GM12878 (cell line): ENCODE data around the gene COL5A3. TPM values are rescaled to one million over a fixed set of nuclear protein-coding genes. Genes with fewer than 3 reads are reported as not detected.

Experiments
- ATAC-seq: fragments of 200-7000 bp; cut with Tn5 transposase; 3 replicates; pipeline ENCODE4 v1.9.1; 2020; ENCODE audit warnings: mild to moderate bottlenecking, moderate library complexity
- BruUV-seq: library from RNA; stranded (reverse); fragments of 400-500 nt; replicated peaks from 2 replicates; lab custom pipeline; 2021; lab: Mats Ljungman, UMichigan
- CTCF ChIA-PET: fragments of 300-600 bp; sonication (Branson Sonifier 250); formaldehyde crosslinking; extraction: SDS; loops from one replicate; lab custom pipeline; 2021; ENCODE audit warnings: inconsistent platforms; lab: Yijun Ruan, JAX
- POLR2A ChIA-PET: fragments of 350-600 bp; formaldehyde crosslinking; extraction: SDS; loops from one replicate; lab custom pipeline; 2021; ENCODE audit warnings: inconsistent platforms; lab: Charles Lee
- RAD21 ChIA-PET: fragments of 300-600 bp; sonication (Branson Sonifier 250); formaldehyde crosslinking; loops from one replicate; lab custom pipeline; 2023; ENCODE audit warnings: antibody characterized with exemption; ENCODE audit not compliant: unreplicated experiment; lab: Charles Lee
- SMC1A ChIA-PET: fragments of 300-600 bp; sonication (Branson Sonifier 250); formaldehyde crosslinking; loops from one replicate; lab custom pipeline; 2023; ENCODE audit not compliant: unreplicated experiment, uncharacterized antibody; lab: Charles Lee
- DNase-seq: peaks from one replicate; pipeline ENCODE4 v3.0.0-alpha.2; 2011; ENCODE audit warnings: low read depth, low spot score
- FAIRE-seq: peaks from 3 replicates; lab custom pipeline; 2011; peaks lifted over from hg19 to GRCh38; lab: Jason Lieb, UNC
- H2AFZ ChIP-seq: 2 replicates; pipeline ENCODE4 v1.6.0; 2011; ENCODE audit warnings: low read depth, low read length, control low read depth; ENCODE audit not compliant: control insufficient read depth
- H3K27ac ChIP-seq: 2 replicates; pipeline ENCODE4 v1.5.1; 2011; ENCODE audit warnings: control low read depth; ENCODE audit not compliant: control insufficient read depth, insufficient read depth
- H3K27me3 ChIP-seq, 2 experiments: replicated peaks in 1 of 2; 2 replicates each; pipeline versions ENCODE4 v1.6.0 to v1.6.1; 2011; ENCODE audit warnings: low read length in 1 of 2; ENCODE audit not compliant: control insufficient read depth in 2 of 2, insufficient read depth in 2 of 2
- H3K36me3 ChIP-seq, 2 experiments: 2 replicates each; pipeline ENCODE4 v1.5.1; 2011; ENCODE audit warnings: low read length in 1 of 2; ENCODE audit not compliant: control insufficient read depth in 2 of 2, insufficient read depth in 2 of 2
- H3K4me1 ChIP-seq: 2 replicates; pipeline ENCODE4 v1.6.1; 2011; ENCODE audit warnings: mild to moderate bottlenecking, low read length, moderate library complexity, mixed read lengths; ENCODE audit not compliant: control insufficient read depth, insufficient read depth
- H3K4me2 ChIP-seq: 2 replicates; pipeline ENCODE4 v1.6.0; 2011; ENCODE audit warnings: control low read depth; ENCODE audit not compliant: control insufficient read depth, insufficient read depth
- H3K4me3 ChIP-seq: fragments of 200-600 bp; sonication (generic); 2 replicates; pipeline ENCODE4 v1.5.1; 2016
- H3K79me2 ChIP-seq: 2 replicates; pipeline ENCODE4 v1.6.0; 2011; ENCODE audit warnings: low read length; ENCODE audit not compliant: control insufficient read depth, insufficient read depth
- H3K9ac ChIP-seq: 2 replicates; pipeline ENCODE4 v1.8.0; 2011; ENCODE audit warnings: low read length, control low read depth, mixed read lengths; ENCODE audit not compliant: control insufficient read depth, insufficient read depth
- H3K9me3 ChIP-seq: replicated peaks from 3 replicates; pipeline ENCODE4 v1.5.1; 2011; ENCODE audit warnings: mild to moderate bottlenecking, low read length; ENCODE audit not compliant: control insufficient read depth, insufficient read depth
- H4K20me1 ChIP-seq: 2 replicates; pipeline ENCODE4 v1.6.0; 2011; ENCODE audit not compliant: control insufficient read depth, insufficient read depth
- BCLAF1 ChIP-seq: fragments of 450-650 bp; IDR thresholded peaks from 2 replicates; pipeline ENCODE4 v1.6.1; 2017; ENCODE audit warnings: antibody characterized with exemption, mild to moderate bottlenecking, moderate library complexity
- GABPA ChIP-seq: IDR thresholded peaks from 2 replicates; pipeline ENCODE4 v1.6.1; 2014; ENCODE audit warnings: antibody characterized with exemption, low read depth, mild to moderate bottlenecking, inconsistent platforms
- HDAC6 ChIP-seq: fragments of 200-600 bp; sonication (generic); IDR thresholded peaks from one replicate; pipeline ENCODE4 v1.8.0; 2017; ENCODE audit warnings: antibody characterized with exemption; ENCODE audit not compliant: unreplicated experiment
- IKZF1 ChIP-seq: fragments of 450-650 bp; conservative IDR thresholded peaks from 2 replicates; pipeline ENCODE4 v1.6.1; 2017; ENCODE audit warnings: antibody characterized with exemption, mild to moderate bottlenecking
- IRF3 ChIP-seq: fragments of 450-650 bp; IDR thresholded peaks from 2 replicates; pipeline ENCODE4 v1.6.1; 2014; ENCODE audit warnings: mild to moderate bottlenecking
- MTA3 ChIP-seq: IDR thresholded peaks from 2 replicates; pipeline ENCODE4 v1.6.1; 2012; ENCODE audit warnings: low read length, inconsistent platforms, borderline replicate concordance
- NR2C1 ChIP-seq: fragments of 450-650 bp; IDR thresholded peaks from 2 replicates; pipeline ENCODE4 v1.6.1; 2017; ENCODE audit warnings: antibody characterized with exemption, mild to moderate bottlenecking, moderate library complexity
- NR2F1 ChIP-seq: fragments of 450-650 bp; conservative IDR thresholded peaks from 2 replicates; pipeline ENCODE4 v1.6.1; 2017; ENCODE audit warnings: mild to moderate bottlenecking
- PAX5 ChIP-seq: IDR thresholded peaks from 2 replicates; pipeline ENCODE4 v1.6.1; 2011; ENCODE audit warnings: low read depth, low read length, borderline replicate concordance
- REST ChIP-seq: IDR thresholded peaks from 2 replicates; pipeline ENCODE4 v1.6.1; 2012; ENCODE audit warnings: mild to moderate bottlenecking, low read depth, low read length
- SUZ12 ChIP-seq: fragments of 200-600 bp; sonication (generic); IDR thresholded peaks from one replicate; pipeline ENCODE4 v1.6.1; 2018; ENCODE audit warnings: antibody characterized with exemption, mild to moderate bottlenecking; ENCODE audit not compliant: unreplicated experiment
- TBL1XR1 ChIP-seq: IDR thresholded peaks from 2 replicates; pipeline ENCODE4 v1.6.1; 2012; ENCODE audit warnings: low read depth, low read length, improper control_type of control experiment
- WGBS: methylation state at CpG from one replicate; pipeline ENCODE4 v1.1.6; 2016; ENCODE audit warnings: low lambda C conversion rate; ENCODE audit not compliant: insufficient replicate concordance, insufficient coverage; ENCODE audit errors: missing lambda C conversion rate; 5-methylcytosine and 5-hydroxymethylcytosine counted together
- in situ Hi-C: fragments of 300-500 bp; cut with MboI; formaldehyde crosslinking; loops from 9 replicates; pipeline ENCODE4 v1.14.3; 2018; ENCODE audit warnings: mixed read lengths
- intact Hi-C: fragments of 100-400 bp; cut with micrococcal nuclease; formaldehyde crosslinking; loops from one replicate; pipeline ENCODE4 v1.14.2; 2022; ENCODE audit not compliant: unreplicated experiment
- polyA plus RNA-seq, 11 experiments: library from polyadenylated mRNA; depleted of rRNA in 4 of 11; unstranded in 6 of 11; stranded (reverse) in 5 of 11; fragments of >200 nt; fragmentation: Nextera tagmentation in 4 of 11; fragmentation: Illumina TruSeq in 1 of 11; extraction: Ambion mirVana in 4 of 11; extraction: Trizol in 1 of 11; gene quantifications; 1 replicate in 1 of 11; 2 replicates in 10 of 11; pipeline versions ENCODE4 v1.2.1 to v1.2.3, GENCODE V29; 2011 to 2016; ENCODE audit warnings: inconsistent platforms in 2 of 11, missing spikeins in 2 of 11, low read depth in 1 of 11
- total RNA-seq, 4 experiments: library from RNA; depleted of rRNA in 3 of 4; stranded (reverse); fragments of >200 nt in 3 of 4; fragmentation: Illumina TruSeq in 1 of 4; extraction: Trizol in 1 of 4; gene quantifications; 2 replicates each; pipeline versions ENCODE4 v1.2.1 to v1.2.3, GENCODE V29; 2013 to 2021
- TF ChIP-seq, protein P1 (sequence below): fragments of 450-650 bp; IDR thresholded peaks from 2 replicates; pipeline ENCODE4 v1.6.1; 2017; ENCODE audit warnings: mild to moderate bottlenecking, moderate library complexity

COL5A3 gene
- total and polyA plus RNA-seq, 10 of the 15 experiments (the other 5 are each of a cell fraction or from before 2014, with no cell fraction given), result under 0.01 to 8.3 (median 0.10) TPM; not detected in 2

DNA sequence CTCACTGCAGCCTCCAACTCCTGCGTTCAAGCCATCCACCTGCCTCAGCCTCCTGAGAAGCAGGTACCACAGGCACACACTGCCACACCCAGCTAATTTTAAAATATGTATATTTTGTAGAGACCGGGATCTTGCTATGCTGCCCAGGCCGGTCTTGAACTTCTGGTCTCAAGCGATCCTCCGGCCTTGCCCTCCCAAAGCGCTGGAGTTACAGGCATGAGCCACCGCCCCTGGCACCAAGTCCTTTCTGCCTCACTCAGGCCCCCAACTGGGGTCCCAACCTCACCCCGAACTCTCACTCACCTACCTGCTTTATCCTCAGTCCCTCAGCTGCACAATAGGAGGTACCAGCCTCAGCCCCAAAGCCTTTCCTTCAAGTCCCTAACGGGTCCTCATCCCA lies 635 bp upstream of the COL5A3 start:
- Histone ChIP-seq H3K4me1 (no peaks in the 10 kb centered on the region), H3K27me3 (peaks cover 3 to 4% of the 10 kb centered on the region in 2 experiments; a peak in 3 of 4 replicates), H3K4me2 (no peak overlapping the region), H3K9me3 (no peaks in the 10 kb centered on the region; the same call in 2 of the 3 replicates), H3K9ac (no peak overlapping the region), H3K4me3 (no peak overlapping the region), H4K20me1 (no peaks in the 10 kb centered on the region), H3K27ac (no peak overlapping the region), H2AFZ (no peak overlapping the region), H3K79me2 (no peaks in the 10 kb centered on the region), H3K36me3 (no peaks in the 10 kb centered on the region)
- BruUV-seq, result no TSS peak
- intact Hi-C loops, result no loop called here
- RAD21 ChIA-PET, result no interaction called here
- no peak for FAIRE-seq
- CTCF ChIA-PET, result interaction anchor here (0.6 to 1.1 kb wide), 2 partner anchors 10 kb away, joined by 3 to 5 read pairs; no protein-coding TSS in a partner anchor
- DNase-seq, result no peak
- SMC1A ChIA-PET, result no interaction called here
- ATAC-seq, result no peak
- POLR2A ChIA-PET, result interaction anchor here (0.7 kb wide), 1 partner anchor 79 kb away, joined by 3 read pairs; no protein-coding TSS in a partner anchor
- in situ Hi-C loops, result no loop called here
- 34% methylated on average over 9 of the region's 9 CpGs for WGBS
- TF ChIP-seq IRF3 (no peak), MTA3 (no peak), NR2F1 (no peak), TBL1XR1 (no peak), NR2C1 (no peak), IKZF1 (no peak), SUZ12 (no peak), HDAC6 (no peak), BCLAF1 (no peak), PAX5 (no peak), REST (no peak), GABPA (no peak)
- TF ChIP-seq, protein P1, sequence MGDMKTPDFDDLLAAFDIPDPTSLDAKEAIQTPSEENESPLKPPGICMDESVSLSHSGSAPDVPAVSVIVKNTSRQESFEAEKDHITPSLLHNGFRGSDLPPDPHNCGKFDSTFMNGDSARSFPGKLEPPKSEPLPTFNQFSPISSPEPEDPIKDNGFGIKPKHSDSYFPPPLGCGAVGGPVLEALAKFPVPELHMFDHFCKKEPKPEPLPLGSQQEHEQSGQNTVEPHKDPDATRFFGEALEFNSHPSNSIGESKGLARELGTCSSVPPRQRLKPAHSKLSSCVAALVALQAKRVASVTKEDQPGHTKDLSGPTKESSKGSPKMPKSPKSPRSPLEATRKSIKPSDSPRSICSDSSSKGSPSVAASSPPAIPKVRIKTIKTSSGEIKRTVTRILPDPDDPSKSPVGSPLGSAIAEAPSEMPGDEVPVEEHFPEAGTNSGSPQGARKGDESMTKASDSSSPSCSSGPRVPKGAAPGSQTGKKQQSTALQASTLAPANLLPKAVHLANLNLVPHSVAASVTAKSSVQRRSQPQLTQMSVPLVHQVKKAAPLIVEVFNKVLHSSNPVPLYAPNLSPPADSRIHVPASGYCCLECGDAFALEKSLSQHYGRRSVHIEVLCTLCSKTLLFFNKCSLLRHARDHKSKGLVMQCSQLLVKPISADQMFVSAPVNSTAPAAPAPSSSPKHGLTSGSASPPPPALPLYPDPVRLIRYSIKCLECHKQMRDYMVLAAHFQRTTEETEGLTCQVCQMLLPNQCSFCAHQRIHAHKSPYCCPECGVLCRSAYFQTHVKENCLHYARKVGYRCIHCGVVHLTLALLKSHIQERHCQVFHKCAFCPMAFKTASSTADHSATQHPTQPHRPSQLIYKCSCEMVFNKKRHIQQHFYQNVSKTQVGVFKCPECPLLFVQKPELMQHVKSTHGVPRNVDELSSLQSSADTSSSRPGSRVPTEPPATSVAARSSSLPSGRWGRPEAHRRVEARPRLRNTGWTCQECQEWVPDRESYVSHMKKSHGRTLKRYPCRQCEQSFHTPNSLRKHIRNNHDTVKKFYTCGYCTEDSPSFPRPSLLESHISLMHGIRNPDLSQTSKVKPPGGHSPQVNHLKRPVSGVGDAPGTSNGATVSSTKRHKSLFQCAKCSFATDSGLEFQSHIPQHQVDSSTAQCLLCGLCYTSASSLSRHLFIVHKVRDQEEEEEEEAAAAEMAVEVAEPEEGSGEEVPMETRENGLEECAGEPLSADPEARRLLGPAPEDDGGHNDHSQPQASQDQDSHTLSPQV, result no peak
